Caco-2 (cell line): ENCODE measurements around the gene CYP4V2. TPM values are rescaled to one million over a fixed set of nuclear protein-coding genes. Genes with fewer than 3 reads are reported as not detected.

Experiments
- BruUV-seq: library from RNA; stranded (reverse); fragments of 400-500 nt; replicated peaks from 2 replicates; lab custom pipeline; 2021; lab: Mats Ljungman, UMichigan
- CTCF ChIA-PET: fragments of 300-600 bp; sonication (Branson Sonifier 250); formaldehyde crosslinking; loops from one replicate; lab custom pipeline; 2022; ENCODE audit warnings: antibody characterized with exemption; lab: Charles Lee
- POLR2A ChIA-PET: fragments of 300-600 bp; sonication (Branson Sonifier 250); formaldehyde crosslinking; loops from one replicate; lab custom pipeline; 2022; ENCODE audit warnings: antibody characterized with exemption; lab: Charles Lee
- DNase-seq, 2 experiments: peaks; one replicate each; pipeline versions ENCODE4 v3.0.0 to v3.0.0-alpha.2; 2020 to 2022
- H3K27me3 ChIP-seq: replicated peaks from 2 replicates; pipeline ENCODE4 v1.6.0; 2011; ENCODE audit warnings: low read length; ENCODE audit not compliant: control insufficient read depth, insufficient read depth
- H3K36me3 ChIP-seq: 2 replicates; pipeline ENCODE4 v1.5.1; 2011; ENCODE audit warnings: low read length; ENCODE audit not compliant: control insufficient read depth, insufficient read depth
- H3K4me1 ChIP-seq: fragments of 250-450 bp; sonication (Bioruptor Pico); 2 replicates; pipeline ENCODE4 v1.5.1; 2020; ENCODE audit warnings: mild to moderate bottlenecking
- H3K4me3 ChIP-seq: 2 replicates; pipeline ENCODE4 v1.5.1; 2011; ENCODE audit warnings: low read depth, mild to moderate bottlenecking, control low read depth, low read length
- H3K9me3 ChIP-seq: fragments of 250-450 bp; sonication (Bioruptor Pico); 2 replicates; pipeline ENCODE4 v1.5.1; 2020; ENCODE audit warnings: mild to moderate bottlenecking, moderate library complexity
- H3K27ac Mint-ChIP-seq: one replicate; pipeline ENCODE4 v1.8.0; 2022; ENCODE audit warnings: mixed read lengths; ENCODE audit not compliant: unreplicated experiment
- H3K27me3 Mint-ChIP-seq: one replicate; pipeline ENCODE4 v1.8.0; 2022; ENCODE audit warnings: mixed read lengths; ENCODE audit not compliant: insufficient read depth, unreplicated experiment
- H3K36me3 Mint-ChIP-seq: one replicate; pipeline ENCODE4 v1.8.0; 2022; ENCODE audit warnings: mild to moderate bottlenecking, mixed read lengths; ENCODE audit not compliant: insufficient read depth, unreplicated experiment
- H3K4me1 Mint-ChIP-seq: one replicate; pipeline ENCODE4 v1.8.0; 2022; ENCODE audit warnings: low read depth, mixed read lengths; ENCODE audit not compliant: unreplicated experiment
- H3K4me3 Mint-ChIP-seq: one replicate; pipeline ENCODE4 v1.8.0; 2022; ENCODE audit warnings: mild to moderate bottlenecking, moderate library complexity, mixed read lengths; ENCODE audit not compliant: unreplicated experiment
- H3K9me3 Mint-ChIP-seq: one replicate; pipeline ENCODE4 v1.8.0; 2022; ENCODE audit warnings: mixed read lengths; ENCODE audit not compliant: unreplicated experiment
- intact Hi-C: fragments of 100-400 bp; cut with micrococcal nuclease; formaldehyde crosslinking; loops from one replicate; pipeline ENCODE4 v1.10.0; 2022; ENCODE audit not compliant: unreplicated experiment
- total RNA-seq: library from RNA; stranded (reverse); gene quantifications from 2 replicates; pipeline ENCODE4 v1.2.3, GENCODE V29; 2022
- TF ChIP-seq, protein P1 (sequence below), 2 experiments: fragments of 200-600 bp in 1 of 2; IDR thresholded peaks; 1 replicate in 1 of 2; 2 replicates in 1 of 2; pipeline versions ENCODE4 v1.5.1 to v1.8.0; 2011 to 2022; ENCODE audit warnings: antibody characterized with exemption in 1 of 2, control low read depth in 1 of 2, inconsistent platforms in 1 of 2, low read depth in 1 of 2, low read length in 1 of 2, mild to moderate bottlenecking in 1 of 2, moderate library complexity in 1 of 2; ENCODE audit not compliant: insufficient read depth in 1 of 2, severe bottlenecking in 1 of 2, unreplicated experiment in 1 of 2

The CYP4V2 gene
- total RNA-seq, 1 experiment from 2014 or later: 2.1 TPM

DNA sequence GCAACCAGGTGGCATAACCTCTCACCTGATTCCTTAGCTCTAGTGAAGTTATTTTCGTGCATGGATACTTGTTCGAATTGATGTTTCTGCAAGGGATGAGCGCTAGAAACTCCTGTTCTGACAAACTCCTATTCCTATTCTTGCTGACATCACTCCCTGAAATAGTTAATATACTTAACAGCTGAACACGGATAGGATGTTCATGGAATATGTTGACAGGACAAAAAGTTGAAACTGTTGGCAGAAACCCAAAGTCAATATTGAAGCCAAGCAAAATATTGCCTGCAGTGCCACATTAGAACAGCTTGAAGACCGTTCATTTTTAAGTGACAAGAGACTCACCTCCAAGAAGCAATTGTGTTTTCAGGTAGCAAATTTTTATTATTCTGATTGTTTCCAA is 35.9 kb downstream of the CYP4V2 start, which contains the start of gene KLKB1:
Gene KLKB1 (plus strand): TSS at position 287 of the 400 bp plus-strand sequence. CDS start 689 bp downstream, outside the sequence.
- Histone ChIP-seq H3K9me3 (0 out of 2 replicates have a peak, but pooled peaks cover 3% of the 10 kb centered on the region), H3K4me3 (no peak within 1 kb of the TSS), H3K27me3 (no peaks in the 10 kb centered on the region), H3K4me1 (no peaks in the 10 kb centered on the region), H3K36me3 (no peaks in the 10 kb centered on the region)
- Mint-ChIP-seq H3K36me3 (peaks cover 5% of the 10 kb centered on the region), H3K4me1 (no peaks in the 10 kb centered on the region), H3K27me3 (peaks cover 3% of the 10 kb centered on the region), H3K4me3 (no peak within 1 kb of the TSS), H3K27ac (no peak within 1 kb of the TSS), H3K9me3 (peaks cover 23% of the 10 kb centered on the region)
- TF ChIP-seq, protein P1, sequence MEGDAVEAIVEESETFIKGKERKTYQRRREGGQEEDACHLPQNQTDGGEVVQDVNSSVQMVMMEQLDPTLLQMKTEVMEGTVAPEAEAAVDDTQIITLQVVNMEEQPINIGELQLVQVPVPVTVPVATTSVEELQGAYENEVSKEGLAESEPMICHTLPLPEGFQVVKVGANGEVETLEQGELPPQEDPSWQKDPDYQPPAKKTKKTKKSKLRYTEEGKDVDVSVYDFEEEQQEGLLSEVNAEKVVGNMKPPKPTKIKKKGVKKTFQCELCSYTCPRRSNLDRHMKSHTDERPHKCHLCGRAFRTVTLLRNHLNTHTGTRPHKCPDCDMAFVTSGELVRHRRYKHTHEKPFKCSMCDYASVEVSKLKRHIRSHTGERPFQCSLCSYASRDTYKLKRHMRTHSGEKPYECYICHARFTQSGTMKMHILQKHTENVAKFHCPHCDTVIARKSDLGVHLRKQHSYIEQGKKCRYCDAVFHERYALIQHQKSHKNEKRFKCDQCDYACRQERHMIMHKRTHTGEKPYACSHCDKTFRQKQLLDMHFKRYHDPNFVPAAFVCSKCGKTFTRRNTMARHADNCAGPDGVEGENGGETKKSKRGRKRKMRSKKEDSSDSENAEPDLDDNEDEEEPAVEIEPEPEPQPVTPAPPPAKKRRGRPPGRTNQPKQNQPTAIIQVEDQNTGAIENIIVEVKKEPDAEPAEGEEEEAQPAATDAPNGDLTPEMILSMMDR (IDR thresholded peaks at IDR 0.05; ENCODE audit: insufficient read depth in 1 of 2, low read depth in 1 of 2, low read length in 1 of 2, severe bottlenecking in 1 of 2, unreplicated experiment in 1 of 2): no peak
- no peak for DNase-seq
- ChIA-PET CTCF (no interaction called here), POLR2A (no interaction called here)
- no TSS peak for BruUV-seq
- intact Hi-C loops: no loop called here

DNA sequence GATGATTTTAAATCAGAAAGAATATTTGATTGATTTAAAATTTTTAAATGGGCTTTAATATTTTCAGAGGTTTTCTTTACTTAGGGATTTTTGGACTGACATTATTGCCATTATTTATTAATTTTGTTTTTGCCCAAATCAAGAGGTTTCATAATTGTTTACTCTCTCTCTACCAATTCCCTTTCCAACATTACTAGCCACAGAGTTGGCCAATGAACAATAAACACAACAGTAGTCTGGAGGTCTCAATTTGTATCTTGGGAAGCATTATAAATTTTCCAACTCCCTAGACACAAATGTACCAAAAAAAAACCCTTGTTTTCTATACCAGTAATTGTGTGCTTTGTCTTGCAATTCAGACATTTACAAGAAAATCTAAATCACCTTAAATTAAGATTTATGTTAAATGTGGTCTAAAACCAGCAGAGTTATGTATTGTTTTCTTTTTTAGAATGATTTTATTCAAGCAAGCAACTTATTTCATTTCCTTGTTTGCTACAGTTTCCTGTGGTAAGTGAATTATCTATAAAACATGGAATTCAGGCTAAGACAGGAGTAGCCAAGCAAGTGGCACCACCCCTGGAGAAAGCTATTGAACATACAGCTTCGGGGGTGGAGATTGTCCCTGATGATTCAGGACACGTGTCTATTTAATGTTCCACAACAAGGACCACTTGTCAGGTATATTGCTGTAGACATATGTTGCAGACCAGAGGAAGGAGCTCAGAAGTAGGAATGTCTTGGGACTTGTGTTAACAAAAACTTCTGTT is 36.6 kb downstream of the CYP4V2 start:
- intact Hi-C loops: no loop called here
- H3K4me3 ChIP-seq: no peak overlapping the region
- ChIA-PET POLR2A (no interaction called here), CTCF (no interaction called here)
- no peaks in the 10 kb centered on the region for H3K36me3 ChIP-seq
- TF ChIP-seq, protein P1 (IDR thresholded peaks at IDR 0.05; ENCODE audit: insufficient read depth in 1 of 2, low read depth in 1 of 2, low read length in 1 of 2, severe bottlenecking in 1 of 2, unreplicated experiment in 1 of 2): no peak
- Mint-ChIP-seq H3K4me1 (no peaks in the 10 kb centered on the region), H3K27me3 (no peaks in the 10 kb centered on the region), H3K9me3 (peaks cover 16% of the 10 kb centered on the region), H3K36me3 (peaks cover 5% of the 10 kb centered on the region), H3K4me3 (no peak overlapping the region), H3K27ac (no peak overlapping the region)
- no peaks in the 10 kb centered on the region for H3K27me3 ChIP-seq
- BruUV-seq: no TSS peak
- DNase-seq: no peak
- H3K9me3 ChIP-seq: 0 out of 2 replicates have a peak, but pooled peaks cover 3% of the 10 kb centered on the region
- no peaks in the 10 kb centered on the region for H3K4me1 ChIP-seq

DNA sequence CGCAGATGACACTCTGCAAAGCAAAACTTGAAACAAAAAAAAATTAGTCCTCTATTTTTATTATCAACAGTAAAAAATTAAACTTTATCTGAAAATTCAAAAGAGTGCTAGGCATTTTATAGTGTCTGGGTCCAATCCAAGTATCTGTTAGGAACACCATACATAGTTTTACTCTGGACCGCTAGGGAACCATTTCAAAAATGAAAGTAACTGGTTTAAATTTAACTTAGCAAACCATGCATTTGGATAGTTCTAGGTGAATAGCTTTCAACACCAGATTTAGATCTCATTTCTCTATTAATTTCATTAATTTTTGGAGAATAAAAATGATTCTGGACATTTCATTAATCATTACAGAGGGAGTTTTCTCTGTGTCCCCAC is 37.1 kb downstream of the CYP4V2 start:
- Mint-ChIP-seq H3K36me3 (peaks cover 5% of the 10 kb centered on the region), H3K27ac (no peak overlapping the region), H3K4me3 (no peak overlapping the region), H3K27me3 (no peaks in the 10 kb centered on the region), H3K4me1 (no peaks in the 10 kb centered on the region), H3K9me3 (peaks cover 11% of the 10 kb centered on the region)
- Histone ChIP-seq H3K4me1 (no peaks in the 10 kb centered on the region), H3K4me3 (no peak overlapping the region), H3K36me3 (no peaks in the 10 kb centered on the region), H3K9me3 (0 out of 2 replicates have a peak, but pooled peaks cover 3% of the 10 kb centered on the region), H3K27me3 (no peaks in the 10 kb centered on the region)
- ChIA-PET POLR2A (no interaction called here), CTCF (no interaction called here)
- intact Hi-C loops: no loop called here
- no peak for DNase-seq
- BruUV-seq: no TSS peak
- TF ChIP-seq, protein P1 (IDR thresholded peaks at IDR 0.05; ENCODE audit: insufficient read depth in 1 of 2, low read depth in 1 of 2, low read length in 1 of 2, severe bottlenecking in 1 of 2, unreplicated experiment in 1 of 2): no peak
